Activated CD8-positive, alpha-beta T cell treated with anti-CD3 and anti-CD28 coated beads for 36 hours (primary cell): Measurements from ENCODE around the gene SPDYE18. TPM values are rescaled to one million over a fixed set of nuclear protein-coding genes. Genes with fewer than 3 reads are reported as not detected.
"Not testable (repeated sequence)": the region's sequence is repeated elsewhere in the genome, so short reads cannot be mapped to it uniquely, and the experiment has no call there.

ENCODE experiments used
- ATAC-seq: fragments of 200-7000 bp; cut with Tn5 transposase; one replicate; pipeline ENCODE4 v1.10.0; 2021; ENCODE audit warnings: mild to moderate bottlenecking, moderate library complexity
- CTCF ChIA-PET: fragments of 350-600 bp; sonication (Branson Sonifier 250); formaldehyde crosslinking; loops from one replicate; lab custom pipeline; 2021; ENCODE audit warnings: antibody characterized with exemption; lab: Charles Lee
- POLR2A ChIA-PET: fragments of 350-600 bp; sonication (Branson Sonifier 250); formaldehyde crosslinking; loops from one replicate; lab custom pipeline; 2021; ENCODE audit warnings: antibody characterized with exemption; lab: Charles Lee
- DNase-seq: peaks from one replicate; pipeline ENCODE4 v3.0.0-alpha.2; 2020
- H3K27ac Mint-ChIP-seq: one replicate; pipeline ENCODE4 v1.8.0; 2021; ENCODE audit warnings: mild to moderate bottlenecking, mixed read lengths
- H3K27me3 Mint-ChIP-seq: one replicate; pipeline ENCODE4 v1.8.0; 2021; ENCODE audit warnings: mixed read lengths
- H3K36me3 Mint-ChIP-seq: one replicate; pipeline ENCODE4 v1.8.0; 2021; ENCODE audit warnings: low read depth, mixed read lengths
- H3K4me1 Mint-ChIP-seq: one replicate; pipeline ENCODE4 v1.8.0; 2021; ENCODE audit warnings: low read depth, mixed read lengths
- H3K4me3 Mint-ChIP-seq: one replicate; pipeline ENCODE4 v1.8.0; 2021; ENCODE audit warnings: mild to moderate bottlenecking, moderate library complexity, mixed read lengths
- H3K9me3 Mint-ChIP-seq: one replicate; pipeline ENCODE4 v1.8.0; 2021; ENCODE audit warnings: mixed read lengths
- intact Hi-C: fragments of 100-400 bp; cut with micrococcal nuclease; formaldehyde crosslinking; loops from one replicate; pipeline ENCODE4 v1.10.0; 2022
- total RNA-seq, 2 experiments: library from RNA; stranded (reverse); gene quantifications; one replicate each; pipeline ENCODE4 v1.2.3, GENCODE V29; 2021

The SPDYE18 gene
- under 1 TPM in 1 of 2 experiments, not detected in 1; 0.56 TPM for total RNA-seq

DNA sequence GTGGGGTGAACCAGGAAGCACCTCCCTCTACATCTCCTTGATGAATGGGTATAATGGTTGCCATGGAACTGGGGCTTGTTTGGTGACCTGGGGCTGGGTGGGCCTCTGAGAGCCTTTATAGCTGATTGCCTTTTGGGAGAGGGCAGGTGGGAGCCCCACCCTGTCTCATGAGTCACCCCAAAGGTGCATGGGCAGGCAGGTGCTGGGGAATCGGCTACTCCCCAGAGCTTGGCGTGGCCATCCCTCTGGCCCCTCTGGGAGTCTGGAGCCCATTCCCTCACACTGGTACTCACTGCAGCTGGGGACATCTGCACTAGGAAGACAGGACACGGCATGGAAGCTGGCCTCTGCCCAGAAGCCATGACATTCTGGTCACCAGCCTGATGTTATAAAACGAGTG lies at the start of gene SPDYE18:
Gene SPDYE18, minus strand, starts transcription at position 2 of the 400 bp plus-strand sequence. CDS start 2,046 bp downstream, outside the sequence.
- H3K4me3 Mint-ChIP-seq, H3K9me3 Mint-ChIP-seq, ATAC-seq, H3K27me3 Mint-ChIP-seq, intact Hi-C loops, DNase-seq, H3K36me3 Mint-ChIP-seq, H3K4me1 Mint-ChIP-seq, H3K27ac Mint-ChIP-seq, CTCF ChIA-PET, POLR2A ChIA-PET: not testable (repeated sequence)

DNA sequence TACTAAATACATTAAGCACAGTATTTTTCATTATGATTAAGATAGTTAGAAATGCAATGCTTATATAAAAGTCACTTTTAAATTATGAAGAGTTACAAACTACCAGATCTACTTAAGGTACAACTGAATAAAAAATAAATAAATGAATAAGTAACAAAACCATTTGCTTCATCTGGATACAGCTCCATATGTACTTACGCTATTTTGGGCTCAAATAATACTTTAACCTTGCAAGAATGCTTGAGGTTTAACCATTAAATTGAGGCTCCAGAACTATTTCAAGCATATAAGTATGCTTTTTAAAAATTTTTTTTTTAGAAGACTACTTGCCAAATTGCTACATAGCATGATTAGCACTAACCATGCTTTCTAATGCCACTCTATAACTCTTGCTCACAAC lies 46.0 kb upstream of the SPDYE18 start:
- H3K27ac Mint-ChIP-seq, POLR2A ChIA-PET, H3K4me3 Mint-ChIP-seq, CTCF ChIA-PET, intact Hi-C loops, H3K27me3 Mint-ChIP-seq, H3K4me1 Mint-ChIP-seq, ATAC-seq, DNase-seq, H3K36me3 Mint-ChIP-seq, H3K9me3 Mint-ChIP-seq: not testable (repeated sequence)

DNA sequence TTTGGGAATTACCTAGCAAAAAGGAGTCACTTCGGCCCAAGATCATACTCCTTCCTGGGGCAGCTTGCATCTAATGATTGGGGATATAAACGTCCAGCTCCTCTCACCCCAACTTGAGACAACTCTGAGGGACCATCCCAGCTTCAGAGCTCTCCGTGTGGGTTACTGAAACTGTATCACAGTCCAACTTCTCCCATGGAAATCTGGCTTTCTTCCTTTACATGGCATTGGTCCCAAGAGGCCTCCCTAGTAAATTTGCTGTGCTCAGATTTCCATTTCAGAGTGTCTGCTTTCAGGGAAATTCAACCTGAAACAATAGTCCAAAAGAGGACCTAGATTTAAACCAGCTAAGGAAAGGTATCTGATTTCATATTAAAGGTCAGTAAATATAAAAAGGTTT lies 45.3 kb upstream of the SPDYE18 start:
- H3K9me3 Mint-ChIP-seq, H3K27me3 Mint-ChIP-seq, H3K36me3 Mint-ChIP-seq, H3K4me1 Mint-ChIP-seq, POLR2A ChIA-PET, H3K27ac Mint-ChIP-seq, CTCF ChIA-PET, intact Hi-C loops, H3K4me3 Mint-ChIP-seq, DNase-seq, ATAC-seq: not testable (repeated sequence)

- DNase-seq, CTCF ChIA-PET, H3K9me3 Mint-ChIP-seq, intact Hi-C loops, H3K36me3 Mint-ChIP-seq, H3K4me3 Mint-ChIP-seq, H3K27ac Mint-ChIP-seq, ATAC-seq, H3K27me3 Mint-ChIP-seq, H3K4me1 Mint-ChIP-seq, POLR2A ChIA-PET: not testable (repeated sequence)
Measured at GRCh38 chr7:77105904-77106303, 43.5 kb upstream of the SPDYE18 start.

DNA sequence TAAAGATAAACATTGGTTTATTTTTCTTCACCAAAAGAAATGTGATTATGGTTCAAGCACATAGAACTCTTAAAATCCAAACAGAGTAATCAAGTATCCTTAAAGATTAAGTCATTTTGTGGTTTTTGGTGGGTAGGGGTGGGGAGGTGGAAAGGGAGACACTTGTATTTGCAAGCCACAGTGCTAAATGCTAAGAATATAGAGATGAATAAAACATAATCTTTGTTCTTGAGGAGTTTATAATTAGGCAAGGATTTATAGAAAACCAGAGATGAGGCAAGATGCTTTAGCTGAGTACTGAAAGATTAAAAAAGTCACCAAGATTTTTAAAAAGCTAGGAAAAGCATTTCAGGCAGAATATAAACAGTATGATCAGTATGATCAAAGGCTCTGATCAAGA lies 40.3 kb upstream of the SPDYE18 start:
- H3K4me3 Mint-ChIP-seq, DNase-seq, POLR2A ChIA-PET, H3K9me3 Mint-ChIP-seq, H3K27me3 Mint-ChIP-seq, H3K27ac Mint-ChIP-seq, intact Hi-C loops, H3K36me3 Mint-ChIP-seq, ATAC-seq, CTCF ChIA-PET, H3K4me1 Mint-ChIP-seq: not testable (repeated sequence)

- H3K27ac Mint-ChIP-seq, POLR2A ChIA-PET, DNase-seq, H3K4me3 Mint-ChIP-seq, H3K4me1 Mint-ChIP-seq, H3K9me3 Mint-ChIP-seq, intact Hi-C loops, CTCF ChIA-PET, H3K36me3 Mint-ChIP-seq, H3K27me3 Mint-ChIP-seq: not testable (repeated sequence)
- peak; percentile 55 for ATAC-seq
Measured at GRCh38 chr7:77101187-77101586, 38.8 kb upstream of the SPDYE18 start.

DNA sequence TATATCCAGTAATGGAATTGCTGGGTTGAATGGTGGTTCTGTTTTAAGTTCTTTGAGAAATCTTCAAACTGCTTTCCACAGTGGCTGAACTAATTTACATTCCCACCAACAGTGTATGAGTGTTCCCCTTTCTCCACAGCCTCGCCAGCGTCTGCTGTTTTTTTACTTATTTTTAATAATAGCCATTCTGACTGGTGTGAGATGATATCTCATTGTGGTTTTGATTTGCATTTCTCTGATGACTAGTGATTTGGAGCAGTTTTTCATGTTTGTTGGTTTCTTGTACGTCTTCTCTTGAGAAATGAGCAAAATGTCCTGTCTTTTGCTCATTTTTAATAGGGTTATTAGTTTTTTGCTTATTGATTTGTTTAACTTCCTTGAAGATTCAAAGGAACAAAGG lies 38.1 kb upstream of the SPDYE18 start:
- H3K27me3 Mint-ChIP-seq, DNase-seq, ATAC-seq, H3K9me3 Mint-ChIP-seq, CTCF ChIA-PET, intact Hi-C loops, POLR2A ChIA-PET, H3K4me3 Mint-ChIP-seq, H3K27ac Mint-ChIP-seq, H3K36me3 Mint-ChIP-seq, H3K4me1 Mint-ChIP-seq: not testable (repeated sequence)

DNA sequence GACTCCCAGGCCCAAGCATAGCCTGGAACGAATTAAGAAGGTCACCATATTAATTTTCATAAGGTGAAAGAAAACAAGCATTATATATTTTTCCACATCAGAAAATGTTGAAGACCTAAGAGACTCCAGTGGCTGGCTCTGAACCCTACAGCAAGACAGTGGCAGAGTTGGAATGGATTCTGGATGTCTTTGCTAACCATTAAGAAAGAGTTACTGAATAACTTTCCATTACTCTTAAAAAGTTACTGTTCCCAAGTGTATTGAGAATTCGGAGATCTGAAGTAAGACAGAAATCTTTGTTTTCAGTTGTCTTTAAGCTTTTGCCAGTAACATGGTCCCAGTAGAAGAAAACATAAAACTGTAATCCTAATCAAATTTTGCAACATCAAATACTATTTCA lies 29.9 kb upstream of the SPDYE18 start:
- DNase-seq, ATAC-seq, CTCF ChIA-PET, H3K4me3 Mint-ChIP-seq, POLR2A ChIA-PET, H3K9me3 Mint-ChIP-seq, intact Hi-C loops, H3K27ac Mint-ChIP-seq, H3K36me3 Mint-ChIP-seq, H3K27me3 Mint-ChIP-seq, H3K4me1 Mint-ChIP-seq: not testable (repeated sequence)

GRCh38 chr7:77082192-77082591 lies 19.8 kb upstream of the SPDYE18 start:
- CTCF ChIA-PET, H3K9me3 Mint-ChIP-seq, POLR2A ChIA-PET, H3K27ac Mint-ChIP-seq, H3K36me3 Mint-ChIP-seq, ATAC-seq, DNase-seq, H3K27me3 Mint-ChIP-seq, intact Hi-C loops, H3K4me3 Mint-ChIP-seq, H3K4me1 Mint-ChIP-seq: not testable (repeated sequence)

DNA sequence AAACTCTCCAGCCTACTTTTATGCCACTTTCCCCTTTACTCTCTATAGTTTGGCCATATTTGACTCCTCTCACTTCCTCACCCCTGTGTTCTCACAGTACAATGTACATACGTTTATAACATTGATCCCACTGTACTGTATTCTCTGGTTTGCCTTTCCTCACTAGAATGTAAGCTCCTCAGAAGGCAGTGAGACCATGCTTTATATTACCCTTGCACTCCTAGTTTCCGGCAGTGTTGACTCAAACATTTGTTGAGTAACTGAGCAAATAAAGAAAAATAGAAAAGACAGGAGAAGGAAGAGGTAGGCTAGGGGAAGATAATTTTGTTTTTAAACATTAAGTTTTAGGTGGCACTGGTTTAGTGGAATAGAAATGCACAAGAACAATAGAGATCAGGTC lies 17.9 kb upstream of the SPDYE18 start:
- CTCF ChIA-PET, POLR2A ChIA-PET, H3K27me3 Mint-ChIP-seq, intact Hi-C loops, DNase-seq, H3K9me3 Mint-ChIP-seq, ATAC-seq, H3K36me3 Mint-ChIP-seq, H3K4me1 Mint-ChIP-seq, H3K27ac Mint-ChIP-seq, H3K4me3 Mint-ChIP-seq: not testable (repeated sequence)

DNA sequence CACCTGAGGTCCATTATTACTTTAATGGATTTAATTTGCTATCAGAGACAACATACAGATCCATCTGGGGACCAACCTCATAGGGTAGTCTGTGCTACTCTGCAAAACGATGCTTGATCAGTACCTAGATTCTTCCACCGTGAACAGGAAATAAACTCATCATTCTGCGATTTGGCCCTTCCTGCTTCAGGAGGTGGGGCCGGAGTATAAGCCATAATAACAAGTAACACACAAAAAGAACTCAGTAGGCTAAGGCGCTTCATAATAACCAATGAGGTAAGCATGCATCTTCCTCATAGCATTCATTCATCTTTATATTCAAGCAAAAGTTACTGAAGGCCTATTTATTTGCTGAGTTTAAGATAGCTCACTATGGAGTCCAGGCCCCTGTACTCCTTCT lies 17.3 kb upstream of the SPDYE18 start:
- H3K9me3 Mint-ChIP-seq, H3K4me1 Mint-ChIP-seq, H3K4me3 Mint-ChIP-seq, H3K36me3 Mint-ChIP-seq, H3K27me3 Mint-ChIP-seq, POLR2A ChIA-PET, intact Hi-C loops, ATAC-seq, H3K27ac Mint-ChIP-seq, CTCF ChIA-PET, DNase-seq: not testable (repeated sequence)

GRCh38 chr7:77079112-77079511 lies 16.8 kb upstream of the SPDYE18 start:
- peaks cover 12% of the 10 kb centered on the region for H3K36me3 Mint-ChIP-seq
- CTCF ChIA-PET, DNase-seq, POLR2A ChIA-PET, H3K4me1 Mint-ChIP-seq, H3K9me3 Mint-ChIP-seq, H3K27me3 Mint-ChIP-seq, H3K27ac Mint-ChIP-seq, H3K4me3 Mint-ChIP-seq, ATAC-seq, intact Hi-C loops: not testable (repeated sequence)

DNA sequence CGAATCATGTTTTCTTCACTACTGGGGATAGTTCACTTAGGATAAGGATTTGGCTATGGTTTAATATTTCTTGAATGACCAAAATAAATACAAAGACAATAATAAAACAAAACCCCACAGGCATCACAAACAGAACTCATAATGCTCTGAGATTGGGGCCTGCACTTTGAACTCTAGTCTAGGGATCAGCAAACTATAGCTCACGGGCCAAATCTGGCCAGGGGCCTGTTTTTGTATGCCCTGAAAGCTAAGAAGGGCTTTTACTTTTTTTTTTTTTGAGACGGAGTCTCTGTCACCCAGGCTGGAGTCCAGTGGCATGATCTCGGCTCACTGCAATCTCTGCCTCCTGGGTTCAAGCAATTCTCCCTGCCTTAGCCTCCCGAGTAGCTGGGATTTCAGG lies 14.7 kb upstream of the SPDYE18 start:
- intact Hi-C loops, H3K27me3 Mint-ChIP-seq, H3K4me3 Mint-ChIP-seq, POLR2A ChIA-PET, H3K9me3 Mint-ChIP-seq, DNase-seq, H3K27ac Mint-ChIP-seq, CTCF ChIA-PET, H3K4me1 Mint-ChIP-seq, ATAC-seq: not testable (repeated sequence)
- H3K36me3 Mint-ChIP-seq = peaks cover 15% of the 10 kb centered on the region
